Stimulated activated CD4-positive, alpha-beta T cell treated with anti-CD3 and anti-CD28 coated beads, Interleukin-2, amount 100 ng/mL, for 24 hours (primary cell): ENCODE data around the gene LMAN1.

Source experiments
- DNase-seq, 2 donors: peaks; one replicate each; pipeline ENCODE4 v3.0.0-alpha.2; 2020

LMAN1 gene

GRCh38 chr18:59301929-59302328 is 57.1 kb downstream of the LMAN1 start:
- no peak for DNase-seq

- no peak for DNase-seq
Observed at GRCh38 chr18:59300676-59301285, 58.3 kb downstream of the LMAN1 start.

- no peak for DNase-seq
Observed at GRCh38 chr18:59298871-59299270, 60.2 kb downstream of the LMAN1 start.

- no peak for DNase-seq
Observed at GRCh38 chr18:59293317-59293716, 65.7 kb downstream of the LMAN1 start.

- no peak for DNase-seq
Observed at GRCh38 chr18:59286341-59286740, 72.7 kb downstream of the LMAN1 start.

GRCh38 chr18:59282341-59282740 is 76.7 kb downstream of the LMAN1 start:
- no peak for DNase-seq

- no peak for DNase-seq
Observed at GRCh38 chr18:59279722-59280121, 79.3 kb downstream of the LMAN1 start.

- no peak for DNase-seq
Observed at GRCh38 chr18:59279193-59279592, 79.9 kb downstream of the LMAN1 start.

- no peak for DNase-seq
Observed at GRCh38 chr18:59278793-59279192, 80.3 kb downstream of the LMAN1 start.
